CD4-positive, alpha-beta memory T cell (primary cell): ENCODE measurements around the gene CARD11. TPM values are rescaled to one million over a fixed set of nuclear protein-coding genes. Genes with fewer than 3 reads are reported as not detected.

Experiments
- CTCF ChIA-PET: fragments of 350-600 bp; sonication (Branson Sonifier 250); formaldehyde crosslinking; loops from one replicate; lab custom pipeline; 2021; ENCODE audit warnings: inconsistent platforms; ENCODE audit not compliant: partially characterized antibody; lab: Charles Lee
- POLR2A ChIA-PET: fragments of 350-600 bp; sonication (Branson Sonifier 250); formaldehyde crosslinking; loops from one replicate; lab custom pipeline; 2021; ENCODE audit not compliant: partially characterized antibody; lab: Charles Lee
- DNase-seq, 5 donors: peaks; one replicate each; pipeline versions ENCODE4 v3.0.0 to v3.0.0-alpha.2; 2020 to 2022; ENCODE audit warnings: mixed read lengths in 1 of 5
- H3K27ac ChIP-seq: one replicate; pipeline ENCODE4 v1.7.0; 2013; ENCODE audit warnings: low read depth, low read length
- H3K27me3 ChIP-seq: 2 replicates; pipeline ENCODE4 v1.7.0; 2013; ENCODE audit warnings: mild to moderate bottlenecking, low read length, moderate library complexity; ENCODE audit not compliant: insufficient read depth
- H3K36me3 ChIP-seq: 2 replicates; pipeline ENCODE4 v1.7.0; 2013; ENCODE audit warnings: mild to moderate bottlenecking, low read length, moderate library complexity; ENCODE audit not compliant: insufficient read depth
- H3K4me1 ChIP-seq: 2 replicates; pipeline ENCODE4 v1.7.0; 2013; ENCODE audit warnings: mild to moderate bottlenecking, low read length, moderate library complexity; ENCODE audit not compliant: insufficient read depth
- H3K4me3 ChIP-seq, 2 donors: one replicate each; pipeline ENCODE4 v1.7.0; 2013; ENCODE audit warnings: low read length in 2 of 2, mild to moderate bottlenecking in 1 of 2
- H3K9me3 ChIP-seq, 2 donors: one replicate each; pipeline ENCODE4 v1.7.0; 2013; ENCODE audit warnings: low read length in 2 of 2, control low read depth in 1 of 2; ENCODE audit not compliant: control insufficient read depth in 1 of 2
- H3K27ac Mint-ChIP-seq, 7 donors: one replicate each; pipeline ENCODE4 v1.8.0; 2020 to 2021; ENCODE audit warnings: mixed read lengths in 7 of 7, mild to moderate bottlenecking in 6 of 7, inconsistent platforms in 3 of 7, moderate library complexity in 3 of 7
- H3K27me3 Mint-ChIP-seq, 2 donors: one replicate each; pipeline ENCODE4 v1.8.0; 2020 to 2021; ENCODE audit warnings: mixed read lengths in 2 of 2
- H3K36me3 Mint-ChIP-seq, 2 donors: one replicate each; pipeline ENCODE4 v1.8.0; 2020 to 2021; ENCODE audit warnings: mixed read lengths in 2 of 2, inconsistent platforms in 1 of 2, mild to moderate bottlenecking in 1 of 2
- H3K4me1 Mint-ChIP-seq, 4 donors: one replicate each; pipeline ENCODE4 v1.8.0; 2020 to 2021; ENCODE audit warnings: mixed read lengths in 4 of 4, mild to moderate bottlenecking in 1 of 4
- H3K4me3 Mint-ChIP-seq, 8 donors: one replicate each; pipeline ENCODE4 v1.8.0; 2020 to 2021; ENCODE audit warnings: mixed read lengths in 8 of 8, mild to moderate bottlenecking in 7 of 8, moderate library complexity in 6 of 8, inconsistent platforms in 3 of 8
- H3K9me3 Mint-ChIP-seq, 8 donors: one replicate each; pipeline ENCODE4 v1.8.0; 2020 to 2021; ENCODE audit warnings: mixed read lengths in 8 of 8, mild to moderate bottlenecking in 5 of 8, inconsistent platforms in 3 of 8, moderate library complexity in 1 of 8
- intact Hi-C: fragments of 100-400 bp; cut with micrococcal nuclease; formaldehyde crosslinking; loops from one replicate; pipeline ENCODE4 v1.15.1; 2023
- polyA plus RNA-seq, 2 donors: library from polyadenylated mRNA; unstranded; fragments of 300-500 nt; fragmentation: Illumina TruSeq; gene quantifications; one replicate each; pipeline ENCODE4 v1.2.3, GENCODE V29; 2021
- total RNA-seq, 2 experiments: library from RNA; stranded (reverse); gene quantifications; one replicate each; pipeline ENCODE4 v1.2.3, GENCODE V29; 2021

The CARD11 gene
- total and polyA plus RNA-seq, 4 experiments from 2014 or later: 4.9 to 136 (median 85.3) TPM

DNA sequence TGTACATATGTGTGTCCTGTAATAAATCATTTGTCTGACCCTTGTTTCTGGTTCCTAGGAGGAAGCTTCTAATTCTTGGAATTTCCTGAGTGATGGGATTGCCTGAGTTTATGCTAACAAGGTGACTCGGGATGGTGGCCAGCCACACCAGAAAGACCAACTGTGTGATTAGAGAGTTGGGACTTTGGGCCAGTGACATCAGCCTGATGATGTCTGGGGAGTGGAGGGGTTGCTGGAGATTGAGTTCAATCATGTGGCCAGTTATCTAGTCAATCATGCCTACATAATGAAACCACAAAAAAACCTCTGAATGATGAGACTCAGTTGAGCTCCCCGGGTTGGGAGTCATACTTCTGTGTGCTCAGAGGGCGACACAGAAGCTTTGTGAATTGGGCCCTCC lies 23.5 kb upstream of the CARD11 start:
- Mint-ChIP-seq H3K27ac (peak overlapping the region; percentile 36 to 92 (median 80)), H3K4me1 (peaks cover 57 to 92% (median 73%) of the 10 kb centered on the region in 4 donors), H3K4me3 (peak overlapping the region in 7 of 8 donors; percentile 18 to 75 (median 49)), H3K27me3 (no peaks in the 10 kb centered on the region), H3K36me3 (peaks cover 0 to 8% of the 10 kb centered on the region in 2 donors), H3K9me3 (peaks cover 2 to 17% (median 9%) of the 10 kb centered on the region in 8 donors)
- DNase-seq: peak in 4 of 5 donors; percentile 18 to 72 (median 41)
- H3K36me3 ChIP-seq: no peaks in the 10 kb centered on the region
- peak overlapping the region; percentile 24 for H3K27ac ChIP-seq
- ChIA-PET CTCF (interaction anchor here (0.7 to 10.7 kb wide), 18 partner anchors 9 to 202 kb away, joined by 3 to 164 read pairs (median 6); partner anchors contain the start of gene CARD11), POLR2A (interaction anchor here (1.0 to 7.1 kb wide), 3 partner anchors 24 to 57 kb away, joined by 3 to 116 read pairs (median 15); partner anchors contain the start of gene CARD11)
- H3K4me3 ChIP-seq: no peak overlapping the region
- H3K9me3 ChIP-seq: no peaks in the 10 kb centered on the region
- H3K4me1 ChIP-seq: peaks cover 81% of the 10 kb centered on the region
- intact Hi-C loops: loop anchor here (2.0 kb wide), 1 partner anchor 26 kb away; no protein-coding TSS in a partner anchor
- no peaks in the 10 kb centered on the region for H3K27me3 ChIP-seq

DNA sequence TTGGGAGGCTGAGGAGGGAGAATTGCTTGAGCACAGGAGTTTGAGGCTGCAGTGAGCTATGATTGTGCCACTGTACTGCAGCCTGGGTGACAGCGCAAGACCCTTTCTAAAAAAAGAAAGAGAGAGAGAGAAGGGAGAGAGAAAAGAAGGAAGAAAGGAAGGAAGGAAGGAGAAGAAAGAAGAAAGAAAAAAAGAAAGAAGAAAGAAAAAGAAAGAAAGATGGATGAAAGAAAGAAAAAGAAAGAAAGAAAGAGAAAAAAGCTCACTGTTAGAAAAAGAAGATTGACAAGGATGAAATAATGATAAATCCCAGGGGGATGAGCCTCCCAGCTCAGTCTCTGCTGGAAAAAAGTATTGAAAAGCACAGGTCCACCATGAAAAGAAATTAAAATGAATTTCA lies 22.8 kb upstream of the CARD11 start:
- Mint-ChIP-seq H3K36me3 (peaks cover 0 to 8% of the 10 kb centered on the region in 2 donors), H3K27me3 (no peaks in the 10 kb centered on the region), H3K4me3 (peak overlapping the region in 4 of 8 donors; percentile 29 to 75 (median 58)), H3K4me1 (peaks cover 57 to 96% (median 74%) of the 10 kb centered on the region in 4 donors), H3K27ac (peak overlapping the region in 6 of 7 donors; percentile 80 to 92 (median 87)), H3K9me3 (peaks cover 2 to 17% (median 8%) of the 10 kb centered on the region in 8 donors)
- Histone ChIP-seq H3K27me3 (no peaks in the 10 kb centered on the region), H3K27ac (no peak overlapping the region), H3K9me3 (no peaks in the 10 kb centered on the region), H3K4me3 (no peak overlapping the region), H3K36me3 (no peaks in the 10 kb centered on the region), H3K4me1 (peaks cover 81% of the 10 kb centered on the region)
- ChIA-PET CTCF (interaction anchor here (0.7 to 10.7 kb wide), 21 partner anchors 10 to 201 kb away, joined by 3 to 164 read pairs (median 7); partner anchors contain the start of gene CARD11), POLR2A (interaction anchor here (1.0 to 7.1 kb wide), 3 partner anchors 23 to 57 kb away, joined by 3 to 116 read pairs (median 15); partner anchors contain the start of gene CARD11)
- intact Hi-C loops: loop anchor here (2.0 kb wide), 1 partner anchor 26 kb away; no protein-coding TSS in a partner anchor
- DNase-seq: no peak

DNA sequence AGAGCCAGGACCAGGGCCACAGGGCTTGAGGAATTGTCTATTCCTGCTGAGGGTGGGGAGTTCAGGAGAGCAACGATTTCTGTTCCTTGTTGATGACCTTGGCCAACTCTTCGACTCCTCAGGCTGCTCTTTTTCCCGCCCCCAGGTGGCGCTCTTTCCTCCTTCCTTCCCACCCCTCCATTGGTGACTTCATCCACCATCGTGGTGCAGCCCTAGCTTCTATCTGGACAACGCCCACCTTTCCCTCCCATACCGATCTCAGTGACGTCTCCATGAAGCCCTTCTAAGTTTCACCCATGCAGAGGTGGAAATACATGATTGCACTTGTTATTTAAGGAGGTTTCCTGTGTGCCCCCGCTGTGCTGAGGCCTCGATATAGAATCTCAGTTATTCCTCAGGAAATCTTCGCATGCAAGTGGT lies 22.1 kb upstream of the CARD11 start:
- Histone ChIP-seq H3K4me3 (no peak overlapping the region), H3K9me3 (no peaks in the 10 kb centered on the region), H3K27me3 (no peaks in the 10 kb centered on the region), H3K4me1 (peaks cover 81% of the 10 kb centered on the region), H3K27ac (peak overlapping the region; percentile 14), H3K36me3 (no peaks in the 10 kb centered on the region)
- POLR2A ChIA-PET: interaction anchor here (0.6 to 7.1 kb wide), 8 partner anchors 22 to 509 kb away, joined by 3 to 116 read pairs (median 5); partner anchors contain the start of gene CARD11
- no peaks in the 10 kb centered on the region for H3K27me3 Mint-ChIP-seq
- CTCF ChIA-PET: interaction anchor here (0.6 to 10.7 kb wide), 34 partner anchors 10 to 237 kb away, joined by 3 to 164 read pairs (median 5); partner anchors contain the start of gene CARD11
- peaks cover 57 to 89% (median 71%) of the 10 kb centered on the region in 4 donors for H3K4me1 Mint-ChIP-seq
- peak overlapping the region; percentile 17 to 90 (median 78) for H3K4me3 Mint-ChIP-seq
- intact Hi-C loops: loop anchor here (1.0 to 2.0 kb wide), 6 partner anchors 23 to 200 kb away; partner anchors contain the start of gene CARD11
- peak; percentile 56 to 71 (median 60) for DNase-seq
- peak overlapping the region; percentile 72 to 98 (median 90) for H3K27ac Mint-ChIP-seq
- H3K36me3 Mint-ChIP-seq: peaks cover 0 to 4% of the 10 kb centered on the region in 2 donors
- peaks cover 0 to 9% (median 4%) of the 10 kb centered on the region in 8 donors for H3K9me3 Mint-ChIP-seq

DNA sequence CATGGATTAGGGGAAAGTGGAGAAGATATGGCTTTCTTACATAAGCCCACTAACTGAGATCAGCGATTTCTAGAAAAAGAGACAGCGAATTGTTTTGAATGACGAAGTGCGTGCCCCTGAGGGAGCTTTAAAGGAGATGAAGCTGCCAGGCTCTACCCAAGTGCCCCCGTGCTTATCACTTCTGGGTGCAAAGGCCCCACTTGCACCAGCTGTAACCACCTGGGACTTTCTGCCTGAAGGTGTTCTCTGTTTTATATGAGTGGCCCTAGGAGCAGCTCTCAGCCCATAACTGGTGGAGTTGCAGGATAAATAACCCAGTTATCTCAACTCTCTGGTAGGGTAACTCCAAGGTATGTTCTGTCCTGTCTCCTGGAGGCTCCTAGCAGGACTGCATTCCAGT lies 20.4 kb upstream of the CARD11 start:
- Mint-ChIP-seq H3K9me3 (peaks cover 0 to 3% (median 0%) of the 10 kb centered on the region in 8 donors), H3K27me3 (no peaks in the 10 kb centered on the region), H3K4me3 (peak overlapping the region in 4 of 8 donors; percentile 3 to 91 (median 55)), H3K36me3 (no peaks in the 10 kb centered on the region), H3K27ac (peak overlapping the region; percentile 52 to 93 (median 71)), H3K4me1 (peaks cover 48 to 78% (median 59%) of the 10 kb centered on the region in 4 donors)
- intact Hi-C loops: loop anchor here (2.0 to 5.0 kb wide), 4 partner anchors 21 to 238 kb away; partner anchors contain the start of genes CARD11 and SDK1
- no peaks in the 10 kb centered on the region for H3K36me3 ChIP-seq
- no peaks in the 10 kb centered on the region for H3K27me3 ChIP-seq
- no peak overlapping the region for H3K27ac ChIP-seq
- peaks cover 69% of the 10 kb centered on the region for H3K4me1 ChIP-seq
- ChIA-PET CTCF (interaction anchor here (0.8 to 10.7 kb wide), 11 partner anchors 10 to 199 kb away, joined by 3 to 164 read pairs (median 12); partner anchors contain the start of gene CARD11), POLR2A (interaction anchor here (0.9 to 7.1 kb wide), 6 partner anchors 21 to 90 kb away, joined by 3 to 116 read pairs (median 6); partner anchors contain the start of gene CARD11)
- no peak overlapping the region for H3K4me3 ChIP-seq
- no peak for DNase-seq
- no peaks in the 10 kb centered on the region for H3K9me3 ChIP-seq

DNA sequence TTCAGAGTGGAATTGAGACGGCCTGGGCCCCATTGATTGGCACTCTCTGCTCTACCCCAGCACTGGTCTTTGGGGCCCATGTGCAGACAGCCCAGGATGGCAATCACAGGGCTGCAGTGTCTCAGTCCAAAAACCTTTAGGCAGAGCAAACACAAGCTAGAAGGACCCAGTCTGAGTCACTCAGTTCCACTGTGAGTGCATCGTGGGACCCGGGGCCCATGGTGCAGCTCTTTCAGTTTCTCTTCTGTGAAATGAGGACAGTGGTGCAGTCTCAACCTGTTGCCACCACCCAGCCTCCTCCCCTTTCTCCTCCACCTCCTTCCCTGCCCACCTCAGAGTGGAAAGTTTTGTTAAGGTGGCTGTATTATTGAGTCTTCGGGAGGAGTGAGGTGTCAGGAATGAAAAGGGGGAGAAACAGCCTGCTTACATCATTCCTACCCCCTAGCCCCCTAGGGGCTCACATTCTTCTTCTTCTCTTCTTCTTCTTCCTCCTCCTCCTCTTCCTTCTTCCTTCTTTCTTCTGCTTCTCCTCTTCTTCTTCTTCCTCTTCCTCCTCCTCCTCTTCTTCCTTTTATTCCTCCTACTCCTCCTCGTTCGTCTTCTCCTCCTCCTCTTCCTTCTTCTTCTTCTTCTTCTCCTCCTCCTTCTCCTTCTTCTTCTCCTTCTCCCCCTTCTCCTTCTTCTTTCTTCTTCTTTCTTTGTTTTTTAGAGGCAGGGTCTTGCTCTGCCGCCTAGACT lies 19.5 kb upstream of the CARD11 start:
- Mint-ChIP-seq H3K27ac (peak overlapping the region; percentile 80 to 96 (median 94)), H3K27me3 (no peaks in the 10 kb centered on the region), H3K4me1 (peaks cover 43 to 69% (median 51%) of the 10 kb centered on the region in 4 donors), H3K36me3 (no peaks in the 10 kb centered on the region), H3K4me3 (peak overlapping the region; percentile 69 to 91 (median 84)), H3K9me3 (peaks cover 0 to 3% (median 0%) of the 10 kb centered on the region in 8 donors)
- Histone ChIP-seq H3K36me3 (no peaks in the 10 kb centered on the region), H3K27ac (peak overlapping the region; percentile 48), H3K4me1 (peaks cover 60% of the 10 kb centered on the region), H3K4me3 (peak overlapping the region; percentile 29 to 30), H3K9me3 (no peaks in the 10 kb centered on the region), H3K27me3 (no peaks in the 10 kb centered on the region)
- intact Hi-C loops: loop anchor here (5.0 kb wide), 1 partner anchor 239 kb away; the partner anchor contains the start of gene SDK1
- ChIA-PET CTCF (interaction anchor here (0.5 to 10.7 kb wide), 7 partner anchors 19 to 199 kb away, joined by 4 to 164 read pairs (median 28); partner anchors contain the start of gene CARD11), POLR2A (interaction anchor here (1.0 to 2.1 kb wide), 6 partner anchors 20 to 83 kb away, joined by 3 to 11 read pairs (median 4); partner anchors contain the start of gene CARD11)
- DNase-seq: peak; percentile 56 to 89 (median 60)

DNA sequence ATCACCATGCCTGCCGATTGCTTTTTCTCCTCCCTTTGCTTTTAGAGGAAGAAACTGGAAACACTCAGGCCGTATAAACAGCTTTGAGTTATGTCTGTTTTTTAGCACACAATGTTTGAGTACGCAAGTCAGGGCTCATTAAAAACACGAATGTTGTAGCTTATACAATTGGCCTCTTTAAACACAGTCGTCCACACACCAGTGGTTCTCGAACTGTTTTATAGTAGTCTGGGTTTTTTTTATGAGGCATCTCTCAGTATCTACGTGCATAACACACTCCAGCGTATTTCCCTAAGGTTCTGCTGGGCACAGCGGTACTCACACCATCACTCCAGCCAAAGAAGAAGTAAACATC lies 13.4 kb upstream of the CARD11 start:
- intact Hi-C loops: no loop called here
- H3K27ac Mint-ChIP-seq: no peak overlapping the region
- Histone ChIP-seq H3K27me3 (no peaks in the 10 kb centered on the region), H3K36me3 (no peaks in the 10 kb centered on the region), H3K27ac (no peak overlapping the region), H3K4me3 (no peak overlapping the region), H3K9me3 (no peaks in the 10 kb centered on the region), H3K4me1 (no peaks in the 10 kb centered on the region)
- peaks cover 0 to 11% (median 5%) of the 10 kb centered on the region in 4 donors for H3K4me1 Mint-ChIP-seq
- no peaks in the 10 kb centered on the region for H3K27me3 Mint-ChIP-seq
- no peak overlapping the region for H3K4me3 Mint-ChIP-seq
- ChIA-PET CTCF (interaction anchor here (2.0 kb wide), 1 partner anchor 97 kb away, joined by 9 read pairs; no protein-coding TSS in a partner anchor), POLR2A (no interaction called here)
- peaks cover 0 to 4% of the 10 kb centered on the region in 2 donors for H3K36me3 Mint-ChIP-seq
- no peak for DNase-seq
- peaks cover 0 to 15% (median 8%) of the 10 kb centered on the region in 8 donors for H3K9me3 Mint-ChIP-seq
